H9 (cell line): Measurements from ENCODE around the gene UNC79. TPM values are rescaled to one million over a fixed set of nuclear protein-coding genes. Genes with fewer than 3 reads are reported as not detected.

ENCODE experiments used
- DNase-seq: peaks from one replicate; pipeline ENCODE4 v3.0.0-alpha.2; 2017
- H2AFZ ChIP-seq: one replicate; pipeline ENCODE4 v1.6.1; 2013; ENCODE audit warnings: mild to moderate bottlenecking, low read length, control low read depth, moderate library complexity
- H2AK5ac ChIP-seq: 2 replicates; pipeline ENCODE4 v1.6.1; 2013; ENCODE audit warnings: low read length, control low read depth, mixed read lengths; ENCODE audit not compliant: insufficient read length
- H2BK120ac ChIP-seq: one replicate; pipeline ENCODE4 v1.6.1; 2013; ENCODE audit warnings: low read depth, mild to moderate bottlenecking, low read length, control low read depth, inconsistent platforms; ENCODE audit not compliant: poor library complexity, severe bottlenecking
- H2BK12ac ChIP-seq: 2 replicates; pipeline ENCODE4 v1.6.1; 2013; ENCODE audit warnings: low read length, control low read depth, mixed read lengths, low read depth; ENCODE audit not compliant: insufficient read length
- H2BK15ac ChIP-seq: 2 replicates; pipeline ENCODE4 v1.6.1; 2013; ENCODE audit warnings: low read depth, low read length, control low read depth
- H2BK20ac ChIP-seq: one replicate; pipeline ENCODE4 v1.6.1; 2013; ENCODE audit warnings: low read depth, mild to moderate bottlenecking, low read length, control low read depth, inconsistent platforms; ENCODE audit not compliant: poor library complexity, severe bottlenecking
- H2BK5ac ChIP-seq: 2 replicates; pipeline ENCODE4 v1.6.1; 2013; ENCODE audit warnings: low read length, control low read depth, mixed read lengths; ENCODE audit not compliant: insufficient read length
- H3K14ac ChIP-seq: 2 replicates; pipeline ENCODE4 v1.6.1; 2013; ENCODE audit warnings: low read length, control low read depth; ENCODE audit not compliant: insufficient read depth
- H3K18ac ChIP-seq: 2 replicates; pipeline ENCODE4 v1.6.1; 2013; ENCODE audit warnings: low read depth, mild to moderate bottlenecking, mixed read lengths, low read length, control low read depth; ENCODE audit not compliant: insufficient read length
- H3K23ac ChIP-seq: 2 replicates; pipeline ENCODE4 v1.6.1; 2013; ENCODE audit warnings: low read length, control low read depth, mixed read lengths, low read depth; ENCODE audit not compliant: insufficient read length
- H3K23me2 ChIP-seq: 2 replicates; pipeline ENCODE4 v1.6.1; 2013; ENCODE audit warnings: low read depth, mild to moderate bottlenecking, mixed read lengths, low read length, control low read depth; ENCODE audit not compliant: insufficient read length, poor library complexity, severe bottlenecking
- H3K27ac ChIP-seq: 2 replicates; pipeline ENCODE4 v1.5.1; 2013; ENCODE audit warnings: low read length, control low read depth, mixed read lengths, low read depth; ENCODE audit not compliant: insufficient read length
- H3K27me3 ChIP-seq: 2 replicates; pipeline ENCODE4 v1.6.1; 2013; ENCODE audit warnings: low read length, control low read depth, inconsistent platforms; ENCODE audit not compliant: insufficient read depth
- H3K4ac ChIP-seq: 2 replicates; pipeline ENCODE4 v1.6.1; 2013; ENCODE audit warnings: low read depth, mild to moderate bottlenecking, control low read depth, inconsistent platforms, low read length, moderate library complexity
- H3K4me1 ChIP-seq: 2 replicates; pipeline ENCODE4 v1.6.1; 2013; ENCODE audit warnings: low read length, control low read depth, inconsistent platforms; ENCODE audit not compliant: insufficient read depth
- H3K4me2 ChIP-seq: 2 replicates; pipeline ENCODE4 v1.6.1; 2013; ENCODE audit warnings: low read length, control low read depth, mixed read lengths; ENCODE audit not compliant: insufficient read length, insufficient read depth
- H3K56ac ChIP-seq: 2 replicates; pipeline ENCODE4 v1.6.1; 2013; ENCODE audit warnings: low read depth, mild to moderate bottlenecking, mixed read lengths, low read length, control low read depth; ENCODE audit not compliant: insufficient read length
- H3K79me1 ChIP-seq: 2 replicates; pipeline ENCODE4 v1.6.1; 2013; ENCODE audit warnings: low read depth, mild to moderate bottlenecking, moderate library complexity, low read length, control low read depth, inconsistent platforms; ENCODE audit not compliant: insufficient read depth, poor library complexity, severe bottlenecking
- H3K79me2 ChIP-seq: 2 replicates; pipeline ENCODE4 v1.6.1; 2013; ENCODE audit warnings: low read length, control low read depth, inconsistent platforms; ENCODE audit not compliant: insufficient read depth
- H3K9ac ChIP-seq: 2 replicates; pipeline ENCODE4 v1.6.1; 2013; ENCODE audit warnings: low read length, control low read depth, mixed read lengths; ENCODE audit not compliant: insufficient read length; ENCODE audit errors: extremely low read depth
- H3K9me3 ChIP-seq: one replicate; pipeline ENCODE4 v1.6.1; 2013; ENCODE audit warnings: low read depth, low read length, inconsistent platforms; ENCODE audit not compliant: control insufficient read depth
- H3T11ph ChIP-seq: one replicate; pipeline ENCODE4 v1.6.1; 2013; ENCODE audit warnings: mild to moderate bottlenecking, low read length, control low read depth, inconsistent platforms
- H4K20me1 ChIP-seq: one replicate; pipeline ENCODE4 v1.6.1; 2013; ENCODE audit not compliant: control insufficient read depth, insufficient read length, insufficient read depth
- H4K5ac ChIP-seq: 2 replicates; pipeline ENCODE4 v1.6.1; 2013; ENCODE audit warnings: low read depth, mild to moderate bottlenecking, mixed read lengths, low read length, control low read depth; ENCODE audit not compliant: insufficient read length
- H4K8ac ChIP-seq: replicated peaks from 2 replicates; pipeline ENCODE4 v1.6.1; 2013; ENCODE audit warnings: low read length, control low read depth, mixed read lengths, low read depth; ENCODE audit not compliant: insufficient read length
- H4K91ac ChIP-seq: 2 replicates; pipeline ENCODE4 v1.6.1; 2013; ENCODE audit warnings: low read depth, mild to moderate bottlenecking, moderate library complexity, mixed read lengths, low read length, control low read depth; ENCODE audit not compliant: insufficient read length
- H3K27ac Mint-ChIP-seq, 3 experiments: 2 replicates in 2 of 3; 3 replicates in 1 of 3; pipeline ENCODE4 v1.8.0; 2020 to 2021; ENCODE audit warnings: mixed read lengths in 3 of 3, mild to moderate bottlenecking in 1 of 3, moderate library complexity in 1 of 3
- H3K27me3 Mint-ChIP-seq: 2 replicates; pipeline ENCODE4 v1.8.0; 2021; ENCODE audit warnings: low read depth, mild to moderate bottlenecking, moderate library complexity, mixed read lengths
- H3K36me3 Mint-ChIP-seq, 3 experiments: 2 replicates in 2 of 3; 3 replicates in 1 of 3; pipeline ENCODE4 v1.8.0; 2020 to 2021; ENCODE audit warnings: low read depth in 3 of 3, mixed read lengths in 3 of 3; ENCODE audit not compliant: insufficient read depth in 1 of 3
- H3K4me1 Mint-ChIP-seq, 2 experiments: 2 replicates each; pipeline ENCODE4 v1.8.0; 2020; ENCODE audit warnings: mixed read lengths in 2 of 2
- H3K4me3 Mint-ChIP-seq, 2 experiments: 2 replicates in 1 of 2; 3 replicates in 1 of 2; pipeline ENCODE4 v1.8.0; 2020 to 2021; ENCODE audit warnings: mild to moderate bottlenecking in 2 of 2, mixed read lengths in 2 of 2, moderate library complexity in 1 of 2
- H3K9me3 Mint-ChIP-seq, 2 experiments: 2 replicates in 1 of 2; 3 replicates in 1 of 2; pipeline ENCODE4 v1.8.0; 2020; ENCODE audit warnings: mild to moderate bottlenecking in 2 of 2, mixed read lengths in 2 of 2, moderate library complexity in 1 of 2
- whole genome bisulfite sequencing: extraction: QIAGEN DNeasy Blood & Tissue Kit; methylation state at CpG from one replicate; pipeline ENCODE4 v1.1.7; 2013; ENCODE audit warnings: missing lambda C conversion rate, low lambda C conversion rate, mixed read lengths; ENCODE audit not compliant: insufficient read length; ENCODE audit errors: extremely low coverage; 5-methylcytosine and 5-hydroxymethylcytosine counted together
- total RNA-seq: library from RNA; stranded (reverse); gene quantifications from 2 replicates; pipeline ENCODE4 v1.2.1, GENCODE V29; 2021
- TF ChIP-seq, protein P1 (sequence below): fragments of 200-600 bp; sonication (generic); conservative IDR thresholded peaks from 3 replicates; pipeline ENCODE4 v1.8.0; 2021; ENCODE audit warnings: antibody characterized with exemption, mild to moderate bottlenecking

The UNC79 gene
- total RNA-seq, 1 experiment from 2014 or later = 3.0 TPM

DNA sequence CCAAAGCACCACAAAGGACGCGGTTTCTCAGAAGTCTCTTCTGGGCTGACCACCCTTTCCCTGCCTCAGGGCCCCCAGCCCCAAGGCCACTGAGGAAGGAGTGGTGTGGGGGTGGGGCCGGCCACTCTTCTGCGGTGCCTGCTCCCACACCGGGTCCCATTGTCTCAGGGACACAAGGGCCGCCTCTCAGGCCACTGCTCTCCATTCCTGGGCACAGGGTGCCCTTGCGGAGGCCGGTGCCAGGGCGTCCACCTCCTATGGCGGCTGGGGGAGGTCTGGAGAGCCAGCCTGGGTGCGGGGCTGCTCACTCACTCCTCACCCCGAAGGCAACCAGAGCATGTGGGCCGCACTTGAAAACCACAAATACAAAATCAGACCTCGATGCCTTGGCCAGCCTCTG lies 313.4 kb downstream of the UNC79 start:
- H4K20me1 ChIP-seq = no peaks in the 10 kb centered on the region
- no peak for DNase-seq
- no peak overlapping the region for H3K27ac ChIP-seq
- H4K5ac ChIP-seq = no peak overlapping the region
- no peak overlapping the region for H3K56ac ChIP-seq
- no peak overlapping the region for H2AK5ac ChIP-seq
- no peak overlapping the region for H3K9ac ChIP-seq
- H3K9me3 ChIP-seq = no peaks in the 10 kb centered on the region
- no peaks in the 10 kb centered on the region for H3K79me1 ChIP-seq
- no peak overlapping the region for H2BK15ac ChIP-seq
- no peak overlapping the region for H4K8ac ChIP-seq
- no peak overlapping the region for H3K18ac ChIP-seq
- H2BK5ac ChIP-seq = no peak overlapping the region
- TF ChIP-seq, protein P1, sequence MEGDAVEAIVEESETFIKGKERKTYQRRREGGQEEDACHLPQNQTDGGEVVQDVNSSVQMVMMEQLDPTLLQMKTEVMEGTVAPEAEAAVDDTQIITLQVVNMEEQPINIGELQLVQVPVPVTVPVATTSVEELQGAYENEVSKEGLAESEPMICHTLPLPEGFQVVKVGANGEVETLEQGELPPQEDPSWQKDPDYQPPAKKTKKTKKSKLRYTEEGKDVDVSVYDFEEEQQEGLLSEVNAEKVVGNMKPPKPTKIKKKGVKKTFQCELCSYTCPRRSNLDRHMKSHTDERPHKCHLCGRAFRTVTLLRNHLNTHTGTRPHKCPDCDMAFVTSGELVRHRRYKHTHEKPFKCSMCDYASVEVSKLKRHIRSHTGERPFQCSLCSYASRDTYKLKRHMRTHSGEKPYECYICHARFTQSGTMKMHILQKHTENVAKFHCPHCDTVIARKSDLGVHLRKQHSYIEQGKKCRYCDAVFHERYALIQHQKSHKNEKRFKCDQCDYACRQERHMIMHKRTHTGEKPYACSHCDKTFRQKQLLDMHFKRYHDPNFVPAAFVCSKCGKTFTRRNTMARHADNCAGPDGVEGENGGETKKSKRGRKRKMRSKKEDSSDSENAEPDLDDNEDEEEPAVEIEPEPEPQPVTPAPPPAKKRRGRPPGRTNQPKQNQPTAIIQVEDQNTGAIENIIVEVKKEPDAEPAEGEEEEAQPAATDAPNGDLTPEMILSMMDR = no peak
- no peak overlapping the region for H4K91ac ChIP-seq
- no peaks in the 10 kb centered on the region; a peak in 1 of 7 replicates for H3K36me3 Mint-ChIP-seq
- no peak overlapping the region; the same call in 1 of the 2 replicates for H3K14ac ChIP-seq
- no peak overlapping the region for H2BK20ac ChIP-seq
- no peak overlapping the region for H3K4me3 Mint-ChIP-seq
- no peaks in the 10 kb centered on the region for H3K9me3 Mint-ChIP-seq
- H3K79me2 ChIP-seq = no peaks in the 10 kb centered on the region
- no peak overlapping the region for H2BK120ac ChIP-seq
- no peak overlapping the region for H3K27ac Mint-ChIP-seq
- no peak overlapping the region for H2AFZ ChIP-seq
- H3K27me3 ChIP-seq = no peaks in the 10 kb centered on the region
- no peak overlapping the region for H3K4ac ChIP-seq
- H3K27me3 Mint-ChIP-seq = no peaks in the 10 kb centered on the region
- H3K23me2 ChIP-seq = no peaks in the 10 kb centered on the region
- H3K4me1 Mint-ChIP-seq = peaks cover 15 to 22% of the 10 kb centered on the region in 2 experiments
- no peaks in the 10 kb centered on the region for H3K4me1 ChIP-seq
- H3K23ac ChIP-seq = no peak overlapping the region
- no peak overlapping the region for H3T11ph ChIP-seq
- WGBS = no CpG with 5 or more reads among the region's 14 CpGs
- no peak overlapping the region for H3K4me2 ChIP-seq
- H2BK12ac ChIP-seq = no peak overlapping the region
